Kidney (tissue), 14 donors: ENCODE results near the gene CNDP1. TPM values are rescaled to one million over a fixed set of nuclear protein-coding genes. Genes with fewer than 3 reads are reported as not detected.

Experiments used
- DNase-seq, 5 donors: peaks; one replicate each; pipeline ENCODE4 v3.0.0-alpha.2; 2013 to 2020
- FAIRE-seq: peaks from 2 replicates; lab custom pipeline; 2012; peaks lifted over from hg19 to GRCh38; lab: Jason Lieb, UNC
- H3K27ac ChIP-seq, 2 donors: one replicate each; pipeline ENCODE4 v1.7.0; 2013; ENCODE audit warnings: low read depth in 2 of 2, low read length in 2 of 2, inconsistent platforms in 1 of 2
- H3K27me3 ChIP-seq: one replicate; pipeline ENCODE4 v1.7.1; 2013; ENCODE audit warnings: low read length, inconsistent platforms; ENCODE audit not compliant: control insufficient read depth, insufficient read depth
- H3K36me3 ChIP-seq, 3 donors: one replicate each; pipeline versions ENCODE4 v1.7.0 to v1.7.1; 2013; ENCODE audit warnings: low read length in 3 of 3, control low read depth in 1 of 3, inconsistent platforms in 1 of 3; ENCODE audit not compliant: insufficient read depth in 3 of 3, control insufficient read depth in 2 of 3
- H3K4me1 ChIP-seq, 3 donors: one replicate each; pipeline versions ENCODE4 v1.7.0 to v1.7.1; 2013; ENCODE audit warnings: low read length in 3 of 3, inconsistent platforms in 1 of 3, low read depth in 1 of 3; ENCODE audit not compliant: control insufficient read depth in 2 of 3, insufficient read depth in 2 of 3
- H3K4me3 ChIP-seq, 3 donors: one replicate each; pipeline versions ENCODE4 v1.7.0 to v1.8.1; 2013; ENCODE audit warnings: low read length in 3 of 3, control low read depth in 1 of 3, inconsistent platforms in 1 of 3
- H3K9ac ChIP-seq, 3 donors: one replicate each; pipeline versions ENCODE4 v1.7.0 to v1.7.1; 2013; ENCODE audit warnings: low read length in 3 of 3, control low read depth in 1 of 3, inconsistent platforms in 1 of 3
- H3K9me3 ChIP-seq, 3 donors: one replicate each; pipeline versions ENCODE4 v1.7.0 to v1.7.1; 2013; ENCODE audit warnings: low read length in 3 of 3, control low read depth in 1 of 3, inconsistent platforms in 1 of 3; ENCODE audit not compliant: control insufficient read depth in 2 of 3, insufficient read depth in 1 of 3
- CTCF ChIP-seq: IDR thresholded peaks from 3 replicates; pipeline ENCODE4 v1.5.1; 2012; ENCODE audit warnings: mild to moderate bottlenecking, moderate library complexity, borderline replicate concordance; ENCODE audit not compliant: insufficient read depth; ENCODE audit errors: extremely low read depth
- intact Hi-C: fragments of 100-400 bp; cut with DNase I; formaldehyde crosslinking; loops from one replicate; pipeline ENCODE4 v1.11.1; 2022
- polyA plus RNA-seq: library from polyadenylated mRNA; stranded (reverse); fragments of 350-450 nt; fragmentation: Illumina TruSeq; extraction: RNeasy Lipid Tissue Mini Kit (QIAGEN cat#74804); gene quantifications from one replicate; pipeline ENCODE4 v1.2.3, GENCODE V29; 2014; ENCODE audit warnings: low read depth, low replicate concordance; ENCODE audit not compliant: insufficient read depth
- total RNA-seq: library from RNA; stranded (reverse); fragmentation: NEBNext Ultra II Directional; extraction: Animal tissue kit (Norgen Biotek cat#: 25700); gene quantifications from one replicate; pipeline ENCODE4 v1.2.1, GENCODE V29; 2021
- donor health status: control.
- donor health status: control.
- donor health status: control.
- donor health status: control.
- donor health status: control.
- donor health status: DM: yes; HTN: yes; CAD: no.
- donor health status: Normal renal cell carcinoma (clear cell type).

CNDP1 gene
- total and polyA plus RNA-seq, 2 donors from 2014 or later, result 1.4 to 2.9 TPM

- Histone ChIP-seq H3K27ac (no peak overlapping the region), H3K9me3 (no peaks in the 10 kb centered on the region), H3K27me3 (no peaks in the 10 kb centered on the region), H3K36me3 (peaks cover 8 to 58% (median 33%) of the 10 kb centered on the region in 3 donors), H3K4me1 (peaks cover 0 to 25% (median 10%) of the 10 kb centered on the region in 3 donors), H3K9ac (no peak overlapping the region), H3K4me3 (no peak overlapping the region)
- DNase-seq (peak in 2 of 5 donors; percentile 2 to 53), FAIRE-seq (no peak)
- no peak for TF ChIP-seq CTCF
- intact Hi-C loops, result no loop called here
These were observed 14.8 kb upstream of the CNDP1 start for GRCh38 chr18:74519320-74520095.

- intact Hi-C loops, result no loop called here
- DNase-seq, result peak in 1 of 5 donors; percentile 13
These were observed 14.0 kb upstream of the CNDP1 start for GRCh38 chr18:74520096-74520833.

GRCh38 chr18:74521068-74521725, 13.1 kb upstream of the CNDP1 start:
- H3K27me3 ChIP-seq, result no peaks in the 10 kb centered on the region
- TF ChIP-seq CTCF, result no peak
- H3K36me3 ChIP-seq, result peaks cover 8 to 46% (median 28%) of the 10 kb centered on the region in 3 donors
- intact Hi-C loops, result no loop called here
- peaks cover 0 to 24% (median 22%) of the 10 kb centered on the region in 3 donors for H3K4me1 ChIP-seq
- no peak overlapping the region for H3K27ac ChIP-seq
- FAIRE-seq (no peak), DNase-seq (no peak)
- H3K9me3 ChIP-seq, result no peaks in the 10 kb centered on the region
- H3K4me3 ChIP-seq, result no peak overlapping the region
- H3K9ac ChIP-seq, result no peak overlapping the region

More at GRCh38 chr18:74520096-74520833, 14.0 kb upstream of the CNDP1 start:
- H3K27me3 ChIP-seq, result no peaks in the 10 kb centered on the region
- H3K9ac ChIP-seq, result no peak overlapping the region
- no peak overlapping the region for H3K4me3 ChIP-seq
- peaks cover 0 to 24% (median 16%) of the 10 kb centered on the region in 3 donors for H3K4me1 ChIP-seq
- no peak overlapping the region for H3K27ac ChIP-seq
- TF ChIP-seq CTCF, result no peak
- H3K36me3 ChIP-seq, result peaks cover 8 to 56% (median 32%) of the 10 kb centered on the region in 3 donors
- H3K9me3 ChIP-seq, result no peaks in the 10 kb centered on the region
- no peak for FAIRE-seq
